Effector memory CD8-positive, alpha-beta T cell (primary cell): ENCODE results near the gene AKT1.
"Not testable (repeated sequence)": the region's sequence is repeated elsewhere in the genome, so short reads cannot be mapped to it uniquely, and the experiment has no call there.

ENCODE experiments used
- ATAC-seq: fragments of 150-1000 bp; cut with Tn5 transposase; replicated peaks from 2 replicates; pipeline ENCODE4 v1.10.0; 2021; ENCODE audit warnings: mild to moderate bottlenecking, moderate library complexity
- DNase-seq, 3 experiments: peaks; one replicate each; pipeline ENCODE4 v3.0.0; 2021
- H3K27ac Mint-ChIP-seq, 2 donors: one replicate each; pipeline ENCODE4 v1.8.0; 2022; ENCODE audit warnings: mild to moderate bottlenecking in 2 of 2, mixed read lengths in 2 of 2, moderate library complexity in 2 of 2
- H3K27me3 Mint-ChIP-seq, 2 donors: one replicate each; pipeline ENCODE4 v1.8.0; 2022; ENCODE audit warnings: mixed read lengths in 2 of 2
- H3K36me3 Mint-ChIP-seq: one replicate; pipeline ENCODE4 v1.8.0; 2022; ENCODE audit warnings: mild to moderate bottlenecking, moderate library complexity, mixed read lengths; ENCODE audit not compliant: insufficient read depth
- H3K4me1 Mint-ChIP-seq, 2 donors: one replicate each; pipeline ENCODE4 v1.8.0; 2022; ENCODE audit warnings: low read depth in 2 of 2, mixed read lengths in 2 of 2
- H3K4me3 Mint-ChIP-seq, 2 donors: one replicate each; pipeline ENCODE4 v1.8.0; 2022; ENCODE audit warnings: mild to moderate bottlenecking in 2 of 2, mixed read lengths in 2 of 2, moderate library complexity in 2 of 2
- H3K9me3 Mint-ChIP-seq, 2 donors: one replicate each; pipeline ENCODE4 v1.8.0; 2022; ENCODE audit warnings: mixed read lengths in 2 of 2

AKT1 gene

DNA sequence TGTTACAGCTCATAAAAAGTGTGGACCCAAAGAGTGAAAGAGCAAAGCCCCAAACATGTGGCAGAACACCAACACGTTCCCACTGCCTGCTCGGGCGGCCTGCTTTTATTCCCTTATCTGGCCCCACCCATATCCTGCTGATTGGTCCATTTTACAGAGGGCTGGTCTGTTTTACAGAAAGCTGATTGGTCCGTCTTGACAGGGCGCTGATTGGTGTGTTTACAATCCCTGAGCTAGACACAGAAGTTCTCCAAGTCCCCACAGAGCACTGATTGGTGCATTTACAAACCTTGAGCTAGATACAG is 44.8 kb downstream of the AKT1 start:
- peak overlapping the region in 1 of 2 donors; percentile 10 for H3K4me3 Mint-ChIP-seq
- not testable (repeated sequence) for H3K27me3 Mint-ChIP-seq, DNase-seq, H3K9me3 Mint-ChIP-seq, ATAC-seq, H3K27ac Mint-ChIP-seq
- peaks cover 19 to 29% of the 10 kb centered on the region in 2 donors for H3K4me1 Mint-ChIP-seq
- peaks cover 23% of the 10 kb centered on the region for H3K36me3 Mint-ChIP-seq

DNA sequence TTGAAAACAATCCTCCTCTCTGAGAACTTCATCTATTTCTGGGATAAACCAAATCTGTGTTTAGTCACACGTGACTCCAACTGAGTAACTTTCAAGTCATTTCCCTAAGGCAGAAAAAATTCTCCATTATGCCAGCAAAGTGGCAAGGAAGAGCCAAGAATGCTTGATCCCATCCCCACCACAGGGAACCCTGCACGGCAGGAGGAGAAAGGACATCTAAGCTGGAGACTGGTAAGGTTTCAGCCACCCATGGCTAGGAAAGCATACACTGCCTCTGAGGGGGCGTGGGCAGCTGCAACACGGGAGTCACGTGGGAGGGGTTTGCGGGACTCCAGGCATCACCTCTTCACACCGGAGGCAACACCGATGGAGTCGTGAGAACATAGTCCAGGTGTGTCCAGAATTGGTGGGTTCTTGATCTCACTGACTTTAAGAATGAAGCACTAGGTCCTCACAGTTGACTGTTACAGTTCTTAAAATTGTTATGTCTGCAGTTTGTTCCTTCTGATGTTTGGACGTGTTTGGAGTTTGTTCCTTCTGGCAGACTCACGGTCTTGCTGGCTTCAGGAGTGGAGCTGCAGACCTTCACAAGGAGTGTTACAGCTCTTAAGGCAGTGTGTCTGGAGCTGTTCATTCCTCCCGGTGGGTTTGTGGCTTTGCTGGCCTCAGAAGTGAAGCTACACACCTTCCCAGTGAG is 45.3 kb downstream of the AKT1 start:
- H3K27me3 Mint-ChIP-seq: no peaks in the 10 kb centered on the region
- peaks cover 21% of the 10 kb centered on the region for H3K36me3 Mint-ChIP-seq
- DNase-seq (no peak), ATAC-seq (no peak)
- H3K27ac Mint-ChIP-seq: no peak overlapping the region
- peaks cover 18 to 27% of the 10 kb centered on the region in 2 donors for H3K4me1 Mint-ChIP-seq
- peak overlapping the region in 1 of 2 donors; percentile 25 for H3K4me3 Mint-ChIP-seq
- no peaks in the 10 kb centered on the region for H3K9me3 Mint-ChIP-seq

DNA sequence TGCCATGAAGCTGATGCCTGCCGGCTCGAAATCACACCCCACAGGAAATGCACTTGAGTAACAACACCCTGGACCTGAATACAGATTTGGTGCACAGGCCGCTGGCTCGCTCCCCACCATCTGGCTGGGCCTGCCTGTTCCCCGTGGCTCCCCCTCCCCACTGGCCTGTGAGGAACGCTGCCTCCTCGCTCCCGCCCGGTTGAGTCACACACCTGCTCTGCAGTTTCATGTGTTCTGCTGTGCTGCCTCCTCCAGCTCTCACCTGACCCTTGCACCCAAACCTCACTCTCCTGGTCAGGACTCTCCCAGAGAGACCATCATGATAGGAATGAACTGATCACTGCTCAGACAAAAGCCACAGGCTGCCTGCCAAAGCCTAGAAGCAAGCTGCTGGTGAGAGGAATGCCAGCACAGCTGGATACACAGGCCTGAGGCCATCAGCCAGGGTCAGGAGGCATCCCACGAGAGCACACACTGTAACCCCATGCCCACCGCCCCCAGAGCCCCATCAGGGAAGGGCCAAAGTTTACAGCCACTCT is 46.4 kb downstream of the AKT1 start:
- H3K4me3 Mint-ChIP-seq: no peak overlapping the region
- no peaks in the 10 kb centered on the region for H3K9me3 Mint-ChIP-seq
- DNase-seq (no peak), ATAC-seq (no peak)
- peak overlapping the region in 1 of 2 donors; percentile 19 for H3K27ac Mint-ChIP-seq
- H3K27me3 Mint-ChIP-seq: no peaks in the 10 kb centered on the region
- peaks cover 7 to 18% of the 10 kb centered on the region in 2 donors for H3K4me1 Mint-ChIP-seq
- H3K36me3 Mint-ChIP-seq: peaks cover 20% of the 10 kb centered on the region

DNA sequence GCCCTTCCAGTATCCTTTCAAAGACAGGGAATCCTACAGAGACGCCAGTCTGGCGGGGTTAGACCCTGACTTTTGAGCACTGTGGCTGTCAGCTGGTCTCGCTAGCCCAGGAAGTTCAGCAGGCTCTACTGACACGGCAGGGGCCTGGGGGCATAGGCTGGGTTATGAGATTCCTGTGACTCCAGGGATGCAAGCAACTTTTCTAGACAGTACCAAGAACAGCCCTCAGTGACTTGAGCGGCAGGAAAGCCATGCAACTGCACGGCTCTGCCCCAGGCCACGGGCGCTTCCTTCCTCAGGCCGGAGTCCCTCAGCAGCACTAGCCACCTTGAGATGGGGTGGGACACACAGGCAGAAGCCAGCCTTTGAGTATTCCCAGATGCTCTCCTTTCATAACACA is 47.7 kb downstream of the AKT1 start:
- Mint-ChIP-seq H3K36me3 (peaks cover 8% of the 10 kb centered on the region), H3K9me3 (no peaks in the 10 kb centered on the region), H3K4me1 (peaks cover 0 to 8% of the 10 kb centered on the region in 2 donors), H3K27ac (no peak overlapping the region), H3K27me3 (no peaks in the 10 kb centered on the region), H3K4me3 (no peak overlapping the region)
- no peak for ATAC-seq
- no peak for DNase-seq

DNA sequence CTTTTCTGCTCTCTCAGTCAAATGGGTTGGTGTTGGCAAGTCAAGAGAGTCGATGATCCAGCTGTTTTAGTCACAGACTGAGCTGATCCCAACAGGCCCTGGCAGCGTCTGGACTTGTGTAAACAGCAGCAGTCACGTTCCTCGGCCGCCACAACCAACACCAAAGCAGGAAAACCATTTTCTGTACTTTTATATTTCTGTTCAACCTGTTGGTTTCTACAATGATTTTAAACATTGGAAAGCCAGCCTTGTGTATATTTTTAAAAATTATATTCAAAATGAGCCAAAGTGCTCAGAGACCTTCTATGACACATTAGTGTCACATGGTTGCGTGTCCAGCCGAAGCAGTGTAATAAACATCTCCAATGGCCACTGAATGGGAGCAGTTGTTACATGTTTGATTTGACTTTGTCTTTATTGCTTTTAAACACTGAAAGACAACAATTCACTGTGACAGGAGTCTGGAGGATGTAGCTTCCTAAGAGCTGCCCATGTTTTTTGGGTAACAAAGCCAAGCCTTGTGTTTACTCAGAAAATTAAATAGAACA is 48.5 kb downstream of the AKT1 start:
- no peak overlapping the region for H3K4me3 Mint-ChIP-seq
- H3K27me3 Mint-ChIP-seq: no peaks in the 10 kb centered on the region
- ATAC-seq: no peak
- H3K27ac Mint-ChIP-seq: no peak overlapping the region
- no peaks in the 10 kb centered on the region for H3K9me3 Mint-ChIP-seq
- no peaks in the 10 kb centered on the region for H3K36me3 Mint-ChIP-seq
- no peak for DNase-seq
- H3K4me1 Mint-ChIP-seq: peaks cover 0 to 5% of the 10 kb centered on the region in 2 donors

DNA sequence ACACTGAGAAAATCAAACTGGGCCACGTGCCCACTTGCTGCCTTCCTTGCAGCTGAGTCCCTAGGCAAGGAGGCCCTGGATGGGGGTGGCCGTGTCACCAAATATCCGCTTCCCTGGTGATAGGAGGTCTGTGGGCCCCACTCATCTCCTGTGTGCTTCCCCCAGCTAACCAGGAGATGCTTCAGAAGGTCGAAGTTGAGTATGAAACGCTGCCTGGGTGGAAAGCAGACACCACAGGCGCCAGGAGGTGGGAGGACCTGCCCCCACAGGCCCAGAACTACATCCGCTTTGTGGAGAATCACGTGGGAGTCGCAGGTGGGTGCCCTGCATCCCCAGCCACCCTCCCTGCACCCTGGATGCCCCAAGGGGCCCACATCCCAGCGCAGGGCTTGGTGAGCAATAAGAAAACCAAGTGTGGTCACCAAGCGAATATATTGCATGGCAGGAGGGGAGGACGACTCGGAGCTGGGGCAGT is 49.4 kb downstream of the AKT1 start:
- ATAC-seq (peak; percentile 33), DNase-seq (no peak)
- Mint-ChIP-seq H3K9me3 (no peaks in the 10 kb centered on the region), H3K27me3 (peaks cover 4 to 9% of the 10 kb centered on the region in 2 donors), H3K36me3 (no peaks in the 10 kb centered on the region), H3K4me1 (peaks cover 0 to 5% of the 10 kb centered on the region in 2 donors), H3K4me3 (no peak overlapping the region), H3K27ac (peak overlapping the region in 1 of 2 donors; percentile 55)

DNA sequence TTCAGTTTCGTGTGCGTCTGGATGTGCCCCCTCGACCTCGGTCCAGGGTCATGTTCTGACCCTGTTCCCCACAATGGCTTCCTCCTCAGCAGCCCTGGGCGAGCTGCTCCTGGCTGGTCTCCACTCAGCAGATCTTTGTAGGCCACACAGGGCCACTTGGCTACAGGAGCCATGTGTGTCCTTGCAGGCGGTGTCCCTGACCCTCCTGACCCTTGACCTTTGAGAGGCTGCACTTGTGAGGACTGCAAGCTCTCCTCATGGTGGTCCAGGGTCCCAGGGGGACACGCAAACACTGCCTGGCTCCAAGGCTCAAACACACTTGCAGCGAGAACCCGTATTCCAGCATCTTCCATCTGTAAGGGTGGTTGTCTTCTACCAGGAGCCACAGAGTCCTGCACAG is 50.1 kb downstream of the AKT1 start:
- DNase-seq (no peak), ATAC-seq (no peak)
- H3K36me3 Mint-ChIP-seq: no peaks in the 10 kb centered on the region
- no peaks in the 10 kb centered on the region for H3K9me3 Mint-ChIP-seq
- peak overlapping the region in 1 of 2 donors; percentile 55 for H3K27ac Mint-ChIP-seq
- H3K4me1 Mint-ChIP-seq: peaks cover 0 to 5% of the 10 kb centered on the region in 2 donors
- H3K27me3 Mint-ChIP-seq: peaks cover 4 to 9% of the 10 kb centered on the region in 2 donors
- no peak overlapping the region for H3K4me3 Mint-ChIP-seq

DNA sequence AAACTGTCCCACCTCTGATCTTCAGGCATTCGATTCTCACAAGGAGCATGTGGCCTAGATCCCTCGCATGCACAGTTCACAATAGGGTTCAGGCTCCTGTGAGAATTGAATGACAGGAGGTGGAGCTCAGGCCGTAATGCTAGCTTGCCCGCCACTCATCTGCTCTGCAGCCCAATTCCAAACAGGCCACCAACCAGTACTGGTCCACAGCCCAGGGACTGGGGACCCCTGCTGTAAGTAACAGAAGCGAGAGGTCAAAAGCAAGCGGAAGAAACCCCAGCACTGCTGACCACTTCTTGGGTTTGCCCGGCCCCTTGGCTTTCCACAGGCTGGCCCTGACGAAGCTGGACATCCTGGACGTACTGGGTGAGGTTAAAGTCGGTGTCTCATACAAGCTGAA is 51.1 kb downstream of the AKT1 start:
- no peaks in the 10 kb centered on the region for H3K36me3 Mint-ChIP-seq
- peaks cover 4 to 9% of the 10 kb centered on the region in 2 donors for H3K27me3 Mint-ChIP-seq
- H3K9me3 Mint-ChIP-seq: no peaks in the 10 kb centered on the region
- H3K27ac Mint-ChIP-seq: no peak overlapping the region
- H3K4me3 Mint-ChIP-seq: no peak overlapping the region
- ATAC-seq (no peak), DNase-seq (no peak)
- peaks cover 0 to 5% of the 10 kb centered on the region in 2 donors for H3K4me1 Mint-ChIP-seq

DNA sequence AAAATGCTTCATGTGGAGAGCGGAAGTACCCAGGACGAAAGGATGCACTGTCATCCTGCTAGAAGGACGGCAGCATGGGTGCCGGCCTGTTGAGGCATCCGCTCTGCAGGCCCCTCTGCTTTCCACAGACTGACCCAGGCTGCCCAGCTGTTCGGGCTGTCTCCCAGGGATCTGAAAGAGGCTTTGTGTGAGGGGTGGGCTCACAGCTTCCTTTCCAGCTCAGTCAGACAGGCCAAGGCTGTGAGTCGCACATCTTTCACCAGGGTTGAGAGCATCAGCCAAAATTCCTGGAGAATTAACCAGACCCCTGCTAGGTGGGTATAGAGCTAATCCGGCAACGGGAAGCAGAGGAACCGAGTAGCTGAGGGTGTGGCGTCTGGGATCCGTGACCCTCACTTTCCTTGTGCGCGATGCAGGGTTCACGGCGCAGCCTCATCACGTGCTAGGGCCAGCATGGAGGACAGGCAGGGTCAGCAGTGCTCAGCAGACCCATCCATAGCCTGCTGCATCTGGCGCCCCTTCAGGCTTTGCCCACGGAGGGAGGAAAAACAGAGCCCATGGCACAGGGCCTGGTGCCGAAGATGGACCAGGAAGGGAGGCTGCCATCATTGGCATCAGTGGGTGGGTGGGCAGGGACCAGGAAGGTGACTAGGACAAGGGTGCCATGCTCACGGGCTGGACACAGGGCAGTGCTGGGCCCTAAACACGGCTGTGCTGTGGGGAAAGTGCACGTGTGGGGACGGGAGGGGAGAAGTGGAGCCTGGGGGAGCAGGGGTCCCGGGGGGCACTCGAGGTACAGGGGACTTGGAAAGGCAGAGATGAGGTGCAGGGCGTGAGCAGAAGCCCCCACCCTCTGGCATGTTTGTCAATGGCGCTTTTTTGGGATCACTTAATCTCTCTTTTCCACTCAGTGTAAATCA is 51.8 kb downstream of the AKT1 start:
- peaks cover 0 to 5% of the 10 kb centered on the region in 2 donors for H3K4me1 Mint-ChIP-seq
- H3K27ac Mint-ChIP-seq: no peak overlapping the region
- H3K9me3 Mint-ChIP-seq: no peaks in the 10 kb centered on the region
- peaks cover 4 to 9% of the 10 kb centered on the region in 2 donors for H3K27me3 Mint-ChIP-seq
- DNase-seq (no peak), ATAC-seq (no peak)
- H3K36me3 Mint-ChIP-seq: no peaks in the 10 kb centered on the region
- no peak overlapping the region for H3K4me3 Mint-ChIP-seq

DNA sequence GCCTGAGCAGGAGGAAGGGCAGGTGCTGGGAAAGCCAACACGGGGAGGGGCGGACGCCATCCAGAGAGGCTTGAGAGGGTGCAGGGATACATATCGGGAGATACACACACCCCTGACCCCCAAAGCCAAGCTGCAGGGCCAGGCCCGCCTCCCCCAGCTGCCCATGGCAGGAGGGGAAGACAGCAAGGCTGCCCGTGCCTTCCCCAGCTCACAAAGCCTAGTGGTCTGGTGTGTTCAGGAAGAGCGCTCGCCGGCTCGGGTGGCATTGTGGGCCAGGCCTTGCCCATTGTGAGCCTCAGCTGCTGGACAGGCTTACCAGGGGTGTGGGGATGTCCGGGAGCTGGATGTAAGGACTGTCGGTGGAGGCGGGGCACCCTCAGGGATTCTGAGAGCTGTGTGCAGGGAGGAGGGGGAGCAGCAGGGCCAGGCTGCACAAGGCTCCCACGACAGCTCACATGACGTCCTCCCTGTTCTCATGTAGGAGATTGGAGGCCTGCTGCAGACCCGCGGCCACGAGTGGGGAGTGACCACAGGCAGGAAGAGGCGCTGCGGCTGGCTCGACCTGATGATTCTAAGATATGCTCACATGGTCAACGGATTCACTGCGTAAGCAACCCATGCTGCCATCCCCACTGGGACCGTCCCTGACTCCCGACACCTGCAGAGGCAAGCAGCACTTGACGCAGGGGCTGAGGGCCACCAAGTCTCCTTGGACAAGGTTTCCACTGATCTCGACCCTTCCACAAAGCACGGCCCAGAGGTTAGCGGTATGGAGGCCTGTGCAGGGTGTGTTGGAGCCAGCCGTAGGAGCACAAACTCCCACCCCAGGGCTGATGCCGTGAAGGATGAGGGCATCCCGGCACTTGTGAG is 52.7 kb downstream of the AKT1 start:
- no peak for DNase-seq
- Mint-ChIP-seq H3K9me3 (no peaks in the 10 kb centered on the region), H3K27ac (no peak overlapping the region), H3K4me3 (no peak overlapping the region), H3K4me1 (peaks cover 0 to 5% of the 10 kb centered on the region in 2 donors), H3K27me3 (peaks cover 4 to 9% of the 10 kb centered on the region in 2 donors), H3K36me3 (no peaks in the 10 kb centered on the region)
- no peak for ATAC-seq

DNA sequence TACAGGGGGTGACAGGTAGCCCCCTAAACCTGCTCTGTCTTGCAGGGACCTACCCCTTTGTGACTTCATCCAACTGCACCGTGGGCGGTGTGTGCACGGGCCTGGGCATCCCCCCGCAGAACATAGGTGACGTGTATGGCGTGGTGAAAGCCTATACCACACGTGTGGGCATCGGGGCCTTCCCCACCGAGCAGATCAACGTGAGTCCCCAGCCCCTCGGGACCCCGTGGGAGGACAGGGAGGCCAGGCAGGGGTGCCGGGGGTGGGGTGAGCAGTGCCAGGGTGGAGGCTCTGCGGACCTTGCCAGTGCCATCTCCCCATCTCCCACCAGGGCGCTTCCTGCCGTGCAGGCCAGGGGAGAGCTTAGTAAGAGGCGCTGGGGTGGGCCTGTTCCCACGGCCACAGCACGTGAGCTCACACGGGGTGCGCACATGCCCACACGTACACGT is 53.7 kb downstream of the AKT1 start:
- Mint-ChIP-seq H3K9me3 (no peaks in the 10 kb centered on the region), H3K36me3 (no peaks in the 10 kb centered on the region), H3K27ac (no peak overlapping the region), H3K4me1 (peaks cover 0 to 5% of the 10 kb centered on the region in 2 donors), H3K27me3 (peaks cover 4 to 9% of the 10 kb centered on the region in 2 donors), H3K4me3 (no peak overlapping the region)
- no peak for ATAC-seq
- DNase-seq: no peak

DNA sequence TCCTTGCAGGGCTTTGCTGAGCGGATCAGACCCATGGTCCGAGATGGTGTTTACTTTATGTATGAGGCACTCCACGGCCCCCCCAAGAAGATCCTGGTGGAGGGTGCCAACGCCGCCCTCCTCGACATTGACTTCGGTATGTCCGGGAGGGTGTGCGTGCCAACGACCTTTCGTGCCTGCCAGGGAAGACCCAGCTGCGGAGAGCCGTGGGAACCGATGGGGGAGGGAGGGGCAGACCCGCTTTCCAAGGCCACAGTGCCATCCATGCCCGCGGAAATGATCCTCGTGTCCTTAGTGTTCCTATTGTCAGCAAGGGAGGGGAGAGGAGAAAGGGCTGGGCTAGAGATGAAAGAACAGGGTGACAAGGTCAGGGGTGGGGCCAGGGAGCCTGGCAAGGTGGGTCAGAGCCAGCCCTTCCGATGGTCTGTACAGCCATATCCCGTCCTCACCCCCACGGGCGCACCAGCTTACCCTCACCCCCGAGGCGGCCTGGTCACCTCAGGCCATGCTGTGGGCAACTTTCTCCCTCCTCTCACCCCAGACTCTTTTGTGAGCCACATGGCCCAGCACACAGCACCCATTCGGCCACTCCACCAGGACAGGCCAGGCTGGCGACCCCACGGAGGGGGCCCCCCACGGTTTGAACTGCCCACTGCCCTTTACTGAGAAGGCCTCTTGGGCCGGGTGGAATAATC is 54.3 kb downstream of the AKT1 start:
- peaks cover 4 to 9% of the 10 kb centered on the region in 2 donors for H3K27me3 Mint-ChIP-seq
- H3K4me1 Mint-ChIP-seq: peaks cover 0 to 5% of the 10 kb centered on the region in 2 donors
- DNase-seq: no peak
- no peak overlapping the region for H3K27ac Mint-ChIP-seq
- H3K36me3 Mint-ChIP-seq: no peaks in the 10 kb centered on the region
- no peak overlapping the region for H3K4me3 Mint-ChIP-seq
- no peak for ATAC-seq
- H3K9me3 Mint-ChIP-seq: no peaks in the 10 kb centered on the region
